ENCODE data around the gene CDKN2B-AS1.

Gene CDKN2B-AS1

GRCh38 chr9:22098643-22099332, 104.2 kb downstream of the CDKN2B-AS1 start:
- no peak for DNase-seq

GRCh38 chr9:22100626-22101025, 106.0 kb downstream of the CDKN2B-AS1 start:
- DNase-seq, result no peak

GRCh38 chr9:22102146-22103053, 107.8 kb downstream of the CDKN2B-AS1 start:
- no peak for DNase-seq

- no peak for DNase-seq
Observed at GRCh38 chr9:22103685-22104575, 109.3 kb downstream of the CDKN2B-AS1 start.

GRCh38 chr9:22105005-22105722, 110.6 kb downstream of the CDKN2B-AS1 start:
- DNase-seq, result no peak

GRCh38 chr9:22107202-22108045, 112.8 kb downstream of the CDKN2B-AS1 start:
- DNase-seq, result no peak

- no peak for DNase-seq
Observed at GRCh38 chr9:22108581-22109370, 114.2 kb downstream of the CDKN2B-AS1 start.

GRCh38 chr9:22111176-22111953, 116.8 kb downstream of the CDKN2B-AS1 start:
- DNase-seq, result no peak

GRCh38 chr9:22111954-22112247, 117.3 kb downstream of the CDKN2B-AS1 start:
- DNase-seq, result no peak

- no peak for DNase-seq
Observed at GRCh38 chr9:22112870-22113821, 118.6 kb downstream of the CDKN2B-AS1 start.

- no peak for DNase-seq
Observed at GRCh38 chr9:22114956-22115355, 120.4 kb downstream of the CDKN2B-AS1 start.

- no peak for DNase-seq
Observed at GRCh38 chr9:22116758-22117157, 122.2 kb downstream of the CDKN2B-AS1 start.

GRCh38 chr9:22117511-22118384, 123.2 kb downstream of the CDKN2B-AS1 start:
- no peak for DNase-seq

- no peak for DNase-seq
Observed at GRCh38 chr9:22118810-22119521, 124.4 kb downstream of the CDKN2B-AS1 start.

- no peak for DNase-seq
Observed at GRCh38 chr9:22119522-22120158, 125.0 kb downstream of the CDKN2B-AS1 start.

- DNase-seq, result no peak
Observed at GRCh38 chr9:22120159-22120549, 125.6 kb downstream of the CDKN2B-AS1 start.

Measured in stimulated activated CD4-positive, alpha-beta T cell treated with anti-CD3 and anti-CD28 coated beads, Interleukin-2, amount 100 ng/mL, for 24 hours (primary cell).